IMR-90 (cell line): Measurements from ENCODE around the gene KCNQ2. TPM values are rescaled to one million over a fixed set of nuclear protein-coding genes. Genes with fewer than 3 reads are reported as not detected.

ENCODE experiments used
- ATAC-seq: fragments of 200-7000 bp; cut with Tn5 transposase; 2 replicates; pipeline ENCODE4 v1.9.1; 2020; ENCODE audit warnings: low read depth, mild to moderate bottlenecking, moderate library complexity
- BruUV-seq: library from RNA; stranded (reverse); fragments of 400-500 nt; replicated peaks from 2 replicates; lab custom pipeline; 2021; lab: Mats Ljungman, UMichigan
- CTCF ChIA-PET: fragments of 300-600 bp; formaldehyde crosslinking; extraction: SDS; loops from one replicate; lab custom pipeline; 2021; ENCODE audit warnings: antibody characterized with exemption; lab: Yijun Ruan, JAX
- POLR2A ChIA-PET: fragments of 300-600 bp; sonication (Branson Sonifier 250); formaldehyde crosslinking; loops from one replicate; lab custom pipeline; 2022; ENCODE audit warnings: antibody characterized with exemption; ENCODE audit not compliant: unreplicated experiment; lab: Charles Lee
- DNase-seq: peaks from one replicate; pipeline ENCODE4 v3.0.0; 2013
- H2AFZ ChIP-seq: replicated peaks from 2 replicates; pipeline ENCODE3; 2013; ENCODE audit warnings: low read length, mild to moderate bottlenecking; ENCODE audit not compliant: poor library complexity
- H2AK5ac ChIP-seq: 2 replicates; pipeline ENCODE4 v1.6.1; 2013; ENCODE audit warnings: low read depth, low read length, inconsistent platforms
- H2AK9ac ChIP-seq: replicated peaks from 2 replicates; pipeline ENCODE3; 2013; ENCODE audit warnings: mild to moderate bottlenecking, low read depth, low read length, moderate library complexity; ENCODE audit not compliant: poor library complexity
- H2BK120ac ChIP-seq: 2 replicates; pipeline ENCODE4 v1.6.1; 2013; ENCODE audit warnings: low read depth, low read length, inconsistent platforms
- H2BK15ac ChIP-seq: 3 replicates; pipeline ENCODE4 v1.6.1; 2013; ENCODE audit warnings: low read depth, low read length, inconsistent platforms
- H2BK20ac ChIP-seq: 2 replicates; pipeline ENCODE4 v1.6.1; 2013; ENCODE audit warnings: low read depth, mild to moderate bottlenecking, inconsistent platforms, low read length, moderate library complexity
- H2BK5ac ChIP-seq: 2 replicates; pipeline ENCODE4 v1.6.1; 2013; ENCODE audit warnings: mild to moderate bottlenecking, low read depth, low read length, inconsistent platforms; ENCODE audit not compliant: poor library complexity, severe bottlenecking
- H3K14ac ChIP-seq: replicated peaks from 2 replicates; pipeline ENCODE4 v1.6.1; 2013; ENCODE audit warnings: low read depth, low read length, inconsistent platforms
- H3K18ac ChIP-seq: 2 replicates; pipeline ENCODE4 v1.6.1; 2013; ENCODE audit warnings: low read depth, low read length, control low read depth
- H3K23ac ChIP-seq: 2 replicates; pipeline ENCODE4 v1.6.1; 2013; ENCODE audit warnings: low read depth, low read length, inconsistent platforms
- H3K27ac ChIP-seq: 2 replicates; pipeline ENCODE4 v1.5.1; 2013; ENCODE audit warnings: mild to moderate bottlenecking, control low read depth, low read length; ENCODE audit not compliant: insufficient read depth
- H3K27me3 ChIP-seq: 2 replicates; pipeline ENCODE4 v1.6.1; 2013; ENCODE audit warnings: low read length; ENCODE audit not compliant: control insufficient read depth, insufficient read depth
- H3K36me3 ChIP-seq: 2 replicates; pipeline ENCODE4 v1.6.1; 2013; ENCODE audit warnings: low read length, mixed read lengths; ENCODE audit not compliant: control insufficient read depth, insufficient read depth
- H3K4ac ChIP-seq: 2 replicates; pipeline ENCODE4 v1.6.1; 2013; ENCODE audit warnings: low read depth, low read length, inconsistent platforms
- H3K4me1 ChIP-seq: 2 replicates; pipeline ENCODE4 v1.6.1; 2013; ENCODE audit warnings: low read length, mixed read lengths; ENCODE audit not compliant: control insufficient read depth, insufficient read depth
- H3K4me2 ChIP-seq: 2 replicates; pipeline ENCODE4 v1.6.1; 2013; ENCODE audit warnings: low read depth, mild to moderate bottlenecking, control low read depth, low read length, moderate library complexity
- H3K4me3 ChIP-seq: 2 replicates; pipeline ENCODE4 v1.5.1; 2013; ENCODE audit warnings: low read depth, mild to moderate bottlenecking, control low read depth, low read length, moderate library complexity; ENCODE audit not compliant: insufficient read depth
- H3K56ac ChIP-seq: 2 replicates; pipeline ENCODE4 v1.6.1; 2013; ENCODE audit warnings: low read length, inconsistent platforms; ENCODE audit not compliant: insufficient read depth; ENCODE audit errors: extremely low read depth
- H3K79me1 ChIP-seq, 2 experiments: 2 replicates each; pipeline ENCODE4 v1.6.1; 2013; ENCODE audit warnings: low read length in 2 of 2, inconsistent platforms in 1 of 2, low read depth in 1 of 2
- H3K9ac ChIP-seq: 2 replicates; pipeline ENCODE4 v1.6.1; 2013; ENCODE audit warnings: low read depth, low read length, control low read depth
- H3K9me1 ChIP-seq: 2 replicates; pipeline ENCODE4 v1.6.1; 2013; ENCODE audit warnings: low read length, inconsistent platforms; ENCODE audit not compliant: insufficient read depth
- H3K9me3 ChIP-seq: 2 replicates; pipeline ENCODE4 v1.6.1; 2013; ENCODE audit warnings: low read length; ENCODE audit not compliant: control insufficient read depth, insufficient read depth
- H4K20me1 ChIP-seq: 2 replicates; pipeline ENCODE4 v1.6.1; 2013; ENCODE audit warnings: low read length, inconsistent platforms; ENCODE audit not compliant: insufficient read depth
- H4K5ac ChIP-seq: 2 replicates; pipeline ENCODE4 v1.6.1; 2013; ENCODE audit warnings: mild to moderate bottlenecking, low read depth, low read length, control low read depth
- H4K8ac ChIP-seq, 2 experiments: 2 replicates each; pipeline ENCODE4 v1.6.1; 2013; ENCODE audit warnings: low read depth in 2 of 2, low read length in 2 of 2, control low read depth in 1 of 2, inconsistent platforms in 1 of 2
- H4K91ac ChIP-seq: 2 replicates; pipeline ENCODE4 v1.6.1; 2013; ENCODE audit warnings: low read depth, low read length, inconsistent platforms; ENCODE audit not compliant: insufficient read depth
- CEBPB ChIP-seq: IDR thresholded peaks from 2 replicates; pipeline ENCODE4 v1.6.1; 2012; ENCODE audit warnings: low read depth, low read length, improper control_type of control experiment
- CHD1 ChIP-seq: IDR thresholded peaks from 2 replicates; pipeline ENCODE4 v1.6.1; 2012; ENCODE audit warnings: low read depth, low read length, improper control_type of control experiment
- MAZ ChIP-seq: IDR thresholded peaks from 2 replicates; pipeline ENCODE4 v1.6.1; 2012; ENCODE audit warnings: low read depth, mild to moderate bottlenecking, low read length, improper control_type of control experiment, moderate library complexity, borderline replicate concordance
- MXI1 ChIP-seq: IDR thresholded peaks from 2 replicates; pipeline ENCODE4 v1.6.1; 2012; ENCODE audit warnings: low read depth, mild to moderate bottlenecking, low read length, moderate library complexity, borderline replicate concordance
- POLR2A ChIP-seq: IDR thresholded peaks from 2 replicates; pipeline ENCODE4 v1.6.1; 2012; ENCODE audit warnings: mild to moderate bottlenecking, low read depth, low read length
- RAD21 ChIP-seq: IDR thresholded peaks from 2 replicates; pipeline ENCODE4 v1.6.1; 2012; ENCODE audit warnings: low read length, improper control_type of control experiment
- RCOR1 ChIP-seq: IDR thresholded peaks from 2 replicates; pipeline ENCODE4 v1.6.1; 2012; ENCODE audit warnings: mild to moderate bottlenecking, low read length, improper control_type of control experiment; ENCODE audit not compliant: insufficient replicate concordance
- SMC3 ChIP-seq: fragments of 150-350 bp; IDR thresholded peaks from 2 replicates; pipeline ENCODE4 v1.6.1; 2016; ENCODE audit warnings: low read depth, mild to moderate bottlenecking, antibody characterized with exemption, low read length, moderate library complexity
- WGBS, 2 experiments: methylation state at CpG; one replicate each; pipeline versions ENCODE4 v1.1.5 to v1.1.7; 2013; ENCODE audit warnings: missing lambda C conversion rate in 2 of 2; ENCODE audit not compliant: insufficient read length in 1 of 2; ENCODE audit errors: extremely low coverage in 2 of 2; 5-methylcytosine and 5-hydroxymethylcytosine counted together
- dilution Hi-C: fragments of 300-500 bp; cut with HindIII; formaldehyde crosslinking; loops from one replicate; pipeline ENCODE4 v1.14.3; 2018; ENCODE audit warnings: low sequenced_read_pairs; ENCODE audit not compliant: unreplicated experiment
- in situ Hi-C: fragments of 300-500 bp; cut with MboI; formaldehyde crosslinking; loops from 3 replicates; pipeline ENCODE4 v1.14.3; 2019; ENCODE audit warnings: low sequenced_read_pairs, inconsistent platforms, mixed read lengths
- intact Hi-C: fragments of 100-400 bp; cut with micrococcal nuclease; formaldehyde crosslinking; loops from 2 replicates; pipeline ENCODE4 v1.10.0; 2022
- polyA plus RNA-seq, 3 experiments: library from polyadenylated mRNA; depleted of rRNA; stranded (reverse); fragments of >200 nt; gene quantifications; 2 replicates each; pipeline ENCODE4 v1.2.3, GENCODE V29; 2012; ENCODE audit warnings: low replicate concordance in 1 of 3
- total RNA-seq: library from RNA; depleted of rRNA; stranded (reverse); fragments of >200 nt; gene quantifications from 2 replicates; pipeline ENCODE4 v1.2.3, GENCODE V29; 2012
- TF ChIP-seq, protein P1 (sequence below): conservative IDR thresholded peaks from 2 replicates; pipeline ENCODE4 v1.5.1; 2012; ENCODE audit warnings: mild to moderate bottlenecking, low read depth, low read length, improper control_type of control experiment
- TF ChIP-seq, protein P2 (sequence below): fragments of 150-350 bp; IDR thresholded peaks from 2 replicates; pipeline ENCODE4 v1.6.1; 2017; ENCODE audit warnings: mild to moderate bottlenecking, antibody characterized with exemption, low read length, low read depth
- TF ChIP-seq, protein P3 (sequence below): fragments of 150-350 bp; IDR thresholded peaks from 2 replicates; pipeline ENCODE4 v1.6.1; 2016; ENCODE audit warnings: low read depth, mild to moderate bottlenecking, low read length, moderate library complexity, borderline replicate concordance

KCNQ2 gene
- total and polyA plus RNA-seq, 2 of the 4 experiments (the other 2 are of a cell fraction) = 0.02 TPM; not detected in 1

DNA sequence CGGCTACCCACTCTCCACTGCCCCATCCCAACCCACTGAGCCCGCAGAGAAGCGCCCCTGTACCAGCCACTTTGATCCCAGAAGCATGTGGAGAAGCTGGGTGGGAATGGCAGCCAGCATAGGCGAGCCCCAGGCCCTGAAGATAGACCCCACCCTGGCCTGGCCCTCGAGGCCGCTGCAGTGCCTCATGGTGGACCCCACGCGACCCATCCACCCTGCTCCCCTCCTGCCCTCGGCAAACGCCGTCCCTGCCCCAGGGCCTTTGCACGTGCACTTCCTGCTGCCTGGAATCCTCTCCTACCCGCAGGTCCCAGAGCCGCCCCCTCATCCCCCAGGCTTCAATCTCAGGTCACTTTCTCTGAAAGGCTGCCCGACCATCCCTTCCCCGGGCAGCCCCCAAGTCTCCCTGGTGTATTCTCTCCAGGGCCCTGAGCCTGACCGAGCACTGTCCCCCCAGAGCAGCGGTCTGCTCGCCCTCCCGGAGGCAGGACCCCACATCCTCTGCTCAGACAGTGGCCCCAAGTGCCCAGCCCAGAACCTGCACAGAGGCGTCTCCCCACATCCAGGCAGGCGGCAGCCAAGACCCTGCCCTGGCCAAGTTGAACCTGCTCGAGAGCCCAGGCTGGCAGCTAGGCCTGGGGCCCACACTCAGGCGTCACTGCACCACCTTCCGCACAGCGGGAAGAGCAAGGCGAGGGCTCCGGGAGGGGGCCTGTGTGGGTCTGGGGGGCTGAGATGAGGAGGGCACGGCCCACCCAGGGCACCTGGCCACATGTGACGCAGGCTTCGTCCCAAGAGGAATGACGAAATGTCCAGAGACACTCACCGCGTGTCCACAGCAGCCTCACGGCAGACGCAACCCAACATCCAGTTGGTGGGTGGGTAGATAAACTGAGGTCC is 14.0 kb downstream of the KCNQ2 start (continued):
- TF ChIP-seq, protein P1, sequence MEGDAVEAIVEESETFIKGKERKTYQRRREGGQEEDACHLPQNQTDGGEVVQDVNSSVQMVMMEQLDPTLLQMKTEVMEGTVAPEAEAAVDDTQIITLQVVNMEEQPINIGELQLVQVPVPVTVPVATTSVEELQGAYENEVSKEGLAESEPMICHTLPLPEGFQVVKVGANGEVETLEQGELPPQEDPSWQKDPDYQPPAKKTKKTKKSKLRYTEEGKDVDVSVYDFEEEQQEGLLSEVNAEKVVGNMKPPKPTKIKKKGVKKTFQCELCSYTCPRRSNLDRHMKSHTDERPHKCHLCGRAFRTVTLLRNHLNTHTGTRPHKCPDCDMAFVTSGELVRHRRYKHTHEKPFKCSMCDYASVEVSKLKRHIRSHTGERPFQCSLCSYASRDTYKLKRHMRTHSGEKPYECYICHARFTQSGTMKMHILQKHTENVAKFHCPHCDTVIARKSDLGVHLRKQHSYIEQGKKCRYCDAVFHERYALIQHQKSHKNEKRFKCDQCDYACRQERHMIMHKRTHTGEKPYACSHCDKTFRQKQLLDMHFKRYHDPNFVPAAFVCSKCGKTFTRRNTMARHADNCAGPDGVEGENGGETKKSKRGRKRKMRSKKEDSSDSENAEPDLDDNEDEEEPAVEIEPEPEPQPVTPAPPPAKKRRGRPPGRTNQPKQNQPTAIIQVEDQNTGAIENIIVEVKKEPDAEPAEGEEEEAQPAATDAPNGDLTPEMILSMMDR = no peak

DNA sequence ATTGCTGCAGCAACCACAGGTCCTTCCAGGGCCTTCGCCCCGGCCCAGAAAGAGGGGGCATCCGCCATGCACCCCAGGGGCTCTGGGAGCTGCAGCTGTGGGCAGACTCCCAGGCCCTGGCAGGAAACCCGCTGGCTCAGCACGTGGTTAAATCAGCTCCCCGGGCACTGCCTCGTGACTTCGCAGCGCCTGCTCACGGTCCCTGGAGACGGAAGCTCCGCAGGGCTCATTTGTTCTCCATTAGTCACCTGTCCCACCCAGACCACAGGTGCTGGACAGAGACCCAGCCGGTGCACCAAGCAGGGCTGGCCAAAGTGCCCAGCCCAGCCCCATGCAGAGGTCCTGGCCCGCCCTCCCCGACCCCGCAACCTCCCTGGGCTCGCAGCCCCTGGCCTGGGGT is 14.7 kb downstream of the KCNQ2 start:
- Histone ChIP-seq H3K14ac (no peak overlapping the region), H3K4ac (no peak overlapping the region), H4K91ac (no peak overlapping the region), H3K23ac (no peak overlapping the region), H3K27ac (no peak overlapping the region), H3K36me3 (no peaks in the 10 kb centered on the region), H3K56ac (no peak overlapping the region), H4K20me1 (no peaks in the 10 kb centered on the region), H3K4me1 (no peaks in the 10 kb centered on the region), H2BK120ac (no peak overlapping the region), H2AK5ac (no peak overlapping the region), H3K9me1 (no peaks in the 10 kb centered on the region), H3K4me3 (no peak overlapping the region), H3K27me3 (peaks cover 44% of the 10 kb centered on the region), H2BK20ac (no peak overlapping the region), H4K5ac (no peak overlapping the region), H2AK9ac (peak overlapping the region; percentile 37), H2BK15ac (no peak overlapping the region), H3K18ac (no peak overlapping the region), H2AFZ (no peak overlapping the region), H3K79me1 (no peaks in the 10 kb centered on the region), H3K9me3 (no peaks in the 10 kb centered on the region), H3K4me2 (no peak overlapping the region), H3K9ac (no peak overlapping the region), H4K8ac (no peak overlapping the region), H2BK5ac (no peak overlapping the region)
- DNase-seq (no peak), ATAC-seq (no peak)
- TF ChIP-seq RAD21 (no peak), CHD1 (no peak), MAZ (no peak), MXI1 (no peak), SMC3 (no peak), POLR2A (no peak), CEBPB (no peak), RCOR1 (no peak)
- TF ChIP-seq, protein P2, sequence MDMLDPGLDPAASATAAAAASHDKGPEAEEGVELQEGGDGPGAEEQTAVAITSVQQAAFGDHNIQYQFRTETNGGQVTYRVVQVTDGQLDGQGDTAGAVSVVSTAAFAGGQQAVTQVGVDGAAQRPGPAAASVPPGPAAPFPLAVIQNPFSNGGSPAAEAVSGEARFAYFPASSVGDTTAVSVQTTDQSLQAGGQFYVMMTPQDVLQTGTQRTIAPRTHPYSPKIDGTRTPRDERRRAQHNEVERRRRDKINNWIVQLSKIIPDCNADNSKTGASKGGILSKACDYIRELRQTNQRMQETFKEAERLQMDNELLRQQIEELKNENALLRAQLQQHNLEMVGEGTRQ = no peak
- TF ChIP-seq, protein P3, sequence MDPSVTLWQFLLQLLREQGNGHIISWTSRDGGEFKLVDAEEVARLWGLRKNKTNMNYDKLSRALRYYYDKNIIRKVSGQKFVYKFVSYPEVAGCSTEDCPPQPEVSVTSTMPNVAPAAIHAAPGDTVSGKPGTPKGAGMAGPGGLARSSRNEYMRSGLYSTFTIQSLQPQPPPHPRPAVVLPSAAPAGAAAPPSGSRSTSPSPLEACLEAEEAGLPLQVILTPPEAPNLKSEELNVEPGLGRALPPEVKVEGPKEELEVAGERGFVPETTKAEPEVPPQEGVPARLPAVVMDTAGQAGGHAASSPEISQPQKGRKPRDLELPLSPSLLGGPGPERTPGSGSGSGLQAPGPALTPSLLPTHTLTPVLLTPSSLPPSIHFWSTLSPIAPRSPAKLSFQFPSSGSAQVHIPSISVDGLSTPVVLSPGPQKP = no peak
- CTCF ChIA-PET = no interaction called here
- POLR2A ChIA-PET = no interaction called here
- in situ Hi-C loops = no loop called here
- dilution Hi-C loops = no loop called here
- WGBS, 2 experiments = 40% methylated on average over 5 of the region's 17 CpGs; no CpG with 5 or more reads in 1 of the 2 experiments
- intact Hi-C loops = no loop called here
- no TSS peak for BruUV-seq
